ENCODE results near the gene EIF4E1B.

The EIF4E1B gene

DNA sequence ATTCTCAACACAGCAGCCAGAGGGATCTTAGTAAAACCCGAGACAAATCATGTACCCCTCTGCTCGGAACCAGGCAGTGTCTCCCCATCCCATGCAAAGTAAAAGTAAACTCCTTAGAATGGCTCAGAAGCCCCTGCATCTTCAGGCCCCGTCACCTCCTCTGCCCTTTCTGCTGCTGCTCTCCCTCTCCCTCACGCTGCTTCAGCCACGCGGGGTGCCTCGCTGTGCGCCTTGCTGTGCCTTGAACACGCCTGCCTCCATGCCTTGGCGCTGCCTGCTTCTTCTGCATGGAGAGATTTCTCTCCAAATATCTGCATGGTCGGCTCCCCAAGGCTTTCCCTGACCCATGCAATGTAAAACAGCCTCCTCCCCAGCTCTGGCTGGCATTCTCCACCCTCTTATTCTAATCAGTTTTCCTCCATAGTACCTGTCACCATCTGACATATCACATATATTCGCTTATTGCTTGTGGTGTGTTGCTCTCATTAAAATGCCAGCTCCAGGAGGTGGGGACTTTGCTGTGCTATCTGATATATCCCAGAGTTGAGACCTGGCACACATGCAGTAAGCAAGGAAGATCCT is 28.5 kb upstream of the EIF4E1B start:
- Histone ChIP-seq H4K20me1 (peaks cover 0 to 100% (median 89%) of the 10 kb centered on the region in 11 experiments; a peak in 19 of 22 replicates), H3K9me3 (replicated peaks in 1 of 11) (no peaks in the 10 kb centered on the region), H3K4me1 (peaks cover 14 to 44% (median 37%) of the 10 kb centered on the region in 10 experiments; a peak in 19 of 20 replicates), H3K27me3 (peaks cover 0 to 8% (median 4%) of the 10 kb centered on the region in 11 experiments; a peak in 11 of 22 replicates), H3K36me3 (peaks cover 15 to 40% (median 28%) of the 10 kb centered on the region in 11 experiments; a peak in 20 of 22 replicates), H3K4me2 (no peak overlapping the region), H3K4me3 (no peak overlapping the region), H3K27ac (no peak overlapping the region), H3K9ac (no peak overlapping the region)
- no peak for TF ChIP-seq Cebpa-rat (IDR thresholded peaks at IDR 0.05)

DNA sequence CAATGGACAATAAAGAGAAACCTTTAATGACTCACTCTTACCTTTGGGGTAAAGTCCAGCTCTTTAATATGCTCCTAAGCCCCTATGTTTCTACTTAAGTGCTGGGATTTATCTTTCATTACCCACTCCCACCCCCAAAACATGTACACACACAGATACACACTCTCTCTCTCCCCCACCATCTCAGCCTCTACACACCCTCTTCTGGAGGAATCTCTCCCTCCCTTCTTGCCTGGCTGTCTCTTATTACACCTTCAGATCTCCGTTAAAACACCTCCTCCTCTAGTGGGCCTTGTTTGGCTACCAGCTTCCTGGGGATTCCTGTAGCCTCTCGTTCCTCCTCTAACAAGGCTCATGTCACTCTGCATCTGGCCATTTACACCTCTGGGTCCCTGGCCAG is 27.4 kb upstream of the EIF4E1B start:
- no peak overlapping the region for H3K4me3 ChIP-seq
- peak overlapping the region; percentile 2 to 60 (median 37); a peak in 17 of 22 replicates for H3K4me2 ChIP-seq
- peaks cover 11 to 43% (median 36%) of the 10 kb centered on the region in 10 experiments; a peak in 19 of 20 replicates for H3K4me1 ChIP-seq
- H3K9ac ChIP-seq = peak overlapping the region in 3 of 11 experiments; percentile 11 to 27 (median 15); a peak in 1 of 22 replicates
- H3K9me3 ChIP-seq (replicated peaks in 1 of 11) = no peaks in the 10 kb centered on the region
- peak overlapping the region in 8 of 11 experiments; percentile 7 to 50 (median 27); a peak in 5 of 22 replicates for H3K27ac ChIP-seq
- TF ChIP-seq Cebpa-rat (IDR thresholded peaks at IDR 0.05) = no peak
- H4K20me1 ChIP-seq = peaks cover 0 to 100% (median 89%) of the 10 kb centered on the region in 11 experiments; a peak in 19 of 22 replicates
- H3K27me3 ChIP-seq = no peaks in the 10 kb centered on the region
- H3K36me3 ChIP-seq = peaks cover 12 to 32% (median 18%) of the 10 kb centered on the region in 11 experiments; a peak in 20 of 22 replicates

DNA sequence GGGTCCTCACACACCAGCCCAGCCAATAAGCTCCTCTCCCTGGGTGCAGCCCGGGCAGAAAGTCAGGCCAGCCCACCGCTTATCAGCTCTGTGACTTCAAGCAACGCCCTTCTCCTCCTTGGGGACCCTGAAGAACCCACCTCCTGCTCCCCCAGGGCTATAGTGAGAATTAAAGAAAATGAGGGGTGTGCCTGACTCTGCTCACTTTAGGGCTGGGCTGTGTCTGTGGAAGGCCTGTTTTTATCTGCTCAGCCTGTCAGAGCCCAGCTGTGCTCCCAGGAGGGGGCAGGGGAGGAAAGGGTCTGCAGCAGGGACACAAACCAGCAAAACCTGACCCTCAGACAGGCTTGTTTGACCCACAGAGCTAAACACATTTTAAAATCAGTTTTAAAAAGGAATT is 24.4 kb upstream of the EIF4E1B start:
- peaks cover 22 to 63% (median 51%) of the 10 kb centered on the region in 10 experiments; a peak in 19 of 20 replicates for H3K4me1 ChIP-seq
- H3K4me2 ChIP-seq = peak overlapping the region in 8 of 11 experiments; percentile 24 to 69 (median 62); a peak in 15 of 22 replicates
- H3K27ac ChIP-seq = peak overlapping the region in 2 of 11 experiments; percentile 2 to 33; a peak in 2 of 22 replicates
- peak overlapping the region in 7 of 11 experiments; percentile 26 to 51 (median 48); a peak in 12 of 22 replicates for H3K9ac ChIP-seq
- H3K4me3 ChIP-seq = no peak overlapping the region
- peaks cover 0 to 84% (median 76%) of the 10 kb centered on the region in 11 experiments; a peak in 20 of 22 replicates for H4K20me1 ChIP-seq
- no peak for TF ChIP-seq Cebpa-rat (IDR thresholded peaks at IDR 0.05)
- peaks cover 0 to 17% (median 0%) of the 10 kb centered on the region in 11 experiments; a peak in 5 of 22 replicates for H3K36me3 ChIP-seq
- H3K9me3 ChIP-seq (replicated peaks in 1 of 11) = no peaks in the 10 kb centered on the region
- H3K27me3 ChIP-seq = peaks cover 0 to 4% (median 3%) of the 10 kb centered on the region in 11 experiments; a peak in 3 of 22 replicates

DNA sequence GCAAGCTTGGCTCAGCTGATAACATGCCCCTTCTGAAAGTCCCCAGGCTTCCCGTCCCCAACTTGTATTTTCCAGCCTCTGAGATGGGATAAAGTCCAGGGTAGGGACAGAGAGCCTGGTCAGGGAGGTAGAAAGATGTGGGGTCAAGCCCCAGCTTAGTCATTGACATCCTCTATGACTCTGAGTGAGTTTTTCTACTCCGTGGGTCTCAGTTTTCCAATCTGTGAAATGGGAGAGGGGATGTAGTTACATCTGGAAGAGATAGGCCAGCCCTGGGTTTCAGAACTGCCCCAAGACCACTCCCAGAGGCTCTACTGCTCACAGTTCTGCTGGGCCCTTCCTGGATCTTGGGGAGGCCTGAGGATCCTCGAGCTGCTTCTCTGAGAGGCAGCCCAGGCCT is 23.6 kb upstream of the EIF4E1B start:
- Histone ChIP-seq H3K9me3 (replicated peaks in 1 of 11) (no peaks in the 10 kb centered on the region), H3K27ac (0 out of 22 replicates have a peak overlapping the region, but pooled peaks of 1 of the 11 experiments have one; percentile 33), H3K4me1 (peaks cover 23 to 63% (median 53%) of the 10 kb centered on the region in 10 experiments; a peak in 19 of 20 replicates), H3K36me3 (peaks cover 0 to 14% (median 0%) of the 10 kb centered on the region in 11 experiments; a peak in 5 of 22 replicates), H3K27me3 (peaks cover 0 to 4% (median 3%) of the 10 kb centered on the region in 11 experiments; a peak in 3 of 22 replicates), H3K4me3 (no peak overlapping the region), H3K9ac (peak overlapping the region in 7 of 11 experiments; percentile 26 to 51 (median 48); a peak in 5 of 22 replicates), H3K4me2 (peak overlapping the region in 8 of 11 experiments; percentile 24 to 69 (median 62); a peak in 14 of 22 replicates), H4K20me1 (peaks cover 0 to 76% (median 68%) of the 10 kb centered on the region in 11 experiments; a peak in 20 of 22 replicates)
- TF ChIP-seq Cebpa-rat (IDR thresholded peaks at IDR 0.05) = no peak

DNA sequence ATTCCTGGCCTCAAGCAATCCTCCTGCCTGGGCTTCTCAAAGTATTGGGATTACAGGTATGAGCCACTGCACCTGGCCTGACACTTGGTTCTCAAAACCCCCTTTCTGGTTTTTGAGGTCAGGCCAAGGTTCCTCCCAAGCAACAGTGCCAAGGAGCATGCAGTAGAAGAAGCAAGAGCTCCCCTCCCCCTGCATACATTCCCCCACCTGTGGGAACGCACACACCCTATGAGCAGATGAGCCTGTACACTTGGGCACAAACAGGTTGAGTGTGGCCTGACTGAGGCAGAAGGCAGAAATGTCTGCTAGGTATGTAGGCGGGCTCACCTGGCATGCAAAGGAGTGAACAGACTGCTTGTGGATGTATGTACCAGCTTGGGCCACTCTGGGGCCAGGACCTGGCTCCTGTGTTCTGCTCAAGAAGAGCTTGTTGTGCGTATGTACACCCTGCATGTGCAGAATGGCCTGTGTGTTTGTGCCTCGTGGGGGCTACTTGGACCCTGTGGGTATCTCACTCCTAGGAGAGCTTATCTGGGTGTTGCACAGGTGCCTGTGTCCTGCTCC is 22.3 kb upstream of the EIF4E1B start:
- Histone ChIP-seq H3K4me2 (peak overlapping the region; percentile 72 to 99 (median 95); a peak in 21 of 22 replicates), H3K4me3 (peak overlapping the region in 1 of 10 experiments; percentile 77; a peak in 2 of 20 replicates)

DNA sequence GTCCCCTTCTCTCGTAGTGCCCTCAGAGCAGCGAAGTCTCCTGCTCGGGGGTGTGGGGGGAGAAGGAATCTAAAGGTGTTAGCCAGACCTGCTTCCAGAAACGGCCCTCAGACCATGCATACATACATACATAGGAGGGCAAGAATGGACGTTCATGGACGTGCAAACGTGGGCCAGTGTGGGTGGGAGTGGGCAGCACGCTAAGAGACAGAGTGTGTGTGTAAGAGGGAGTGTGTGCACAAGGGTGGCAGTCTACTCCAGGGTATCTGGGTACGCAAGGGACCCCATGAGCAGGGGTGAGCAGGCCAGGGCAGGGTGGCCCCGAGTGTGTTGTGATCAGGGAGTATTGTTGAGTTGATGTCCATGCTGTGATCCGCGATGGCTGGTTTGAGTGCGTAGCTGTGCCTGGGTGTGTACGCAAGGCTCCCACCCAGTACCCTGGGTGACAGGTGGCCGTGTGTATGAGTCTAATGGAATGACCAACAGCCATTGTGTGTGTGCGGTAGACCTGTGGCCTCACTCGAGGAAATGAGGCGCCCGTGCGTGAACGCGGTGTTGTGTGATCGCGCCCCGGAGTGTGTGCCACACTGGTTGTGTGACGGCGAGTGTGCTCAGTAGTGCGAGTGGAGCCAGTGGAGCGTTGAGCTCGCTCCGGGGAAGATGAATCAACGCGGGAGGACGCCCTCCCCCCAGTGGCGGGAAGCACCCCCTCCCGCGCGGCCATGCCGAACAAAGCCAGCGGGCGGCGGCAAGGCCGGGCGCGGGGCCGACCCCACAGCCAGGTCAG is 21.3 kb upstream of the EIF4E1B start:
- Histone ChIP-seq H3K9me3 (replicated peaks in 1 of 11) (no peaks in the 10 kb centered on the region), H4K20me1 (peaks cover 0 to 56% (median 49%) of the 10 kb centered on the region in 11 experiments; a peak in 20 of 22 replicates), H3K27ac (peak overlapping the region in 8 of 11 experiments; percentile 78 to 86 (median 82); a peak in 13 of 22 replicates), H3K27me3 (peaks cover 0 to 4% (median 3%) of the 10 kb centered on the region in 11 experiments; a peak in 3 of 22 replicates), H3K4me1 (peaks cover 14 to 51% (median 42%) of the 10 kb centered on the region in 10 experiments; a peak in 19 of 20 replicates), H3K36me3 (peaks cover 0 to 14% (median 0%) of the 10 kb centered on the region in 11 experiments; a peak in 5 of 22 replicates), H3K9ac (peak overlapping the region; percentile 55 to 89 (median 84); a peak in 20 of 22 replicates), H3K4me3 (peak overlapping the region; percentile 70 to 86 (median 78)), H3K4me2 (peak overlapping the region; percentile 72 to 99 (median 95))
- TF ChIP-seq Cebpa-rat (IDR thresholded peaks at IDR 0.05) = no peak

More for the DNA sequence above, 22.3 kb upstream of the EIF4E1B start:
- Histone ChIP-seq H3K36me3 (peaks cover 0 to 14% (median 0%) of the 10 kb centered on the region in 11 experiments; a peak in 5 of 22 replicates), H4K20me1 (peaks cover 0 to 64% (median 55%) of the 10 kb centered on the region in 11 experiments; a peak in 20 of 22 replicates), H3K9me3 (replicated peaks in 1 of 11) (no peaks in the 10 kb centered on the region), H3K27me3 (peaks cover 0 to 4% (median 3%) of the 10 kb centered on the region in 11 experiments; a peak in 3 of 22 replicates), H3K27ac (no peak overlapping the region), H3K4me1 (peaks cover 23 to 60% (median 51%) of the 10 kb centered on the region in 10 experiments; a peak in 19 of 20 replicates), H3K9ac (peak overlapping the region in 1 of 11 experiments; percentile 88; a peak in 2 of 22 replicates)
- TF ChIP-seq Cebpa-rat (IDR thresholded peaks at IDR 0.05) = no peak

DNA sequence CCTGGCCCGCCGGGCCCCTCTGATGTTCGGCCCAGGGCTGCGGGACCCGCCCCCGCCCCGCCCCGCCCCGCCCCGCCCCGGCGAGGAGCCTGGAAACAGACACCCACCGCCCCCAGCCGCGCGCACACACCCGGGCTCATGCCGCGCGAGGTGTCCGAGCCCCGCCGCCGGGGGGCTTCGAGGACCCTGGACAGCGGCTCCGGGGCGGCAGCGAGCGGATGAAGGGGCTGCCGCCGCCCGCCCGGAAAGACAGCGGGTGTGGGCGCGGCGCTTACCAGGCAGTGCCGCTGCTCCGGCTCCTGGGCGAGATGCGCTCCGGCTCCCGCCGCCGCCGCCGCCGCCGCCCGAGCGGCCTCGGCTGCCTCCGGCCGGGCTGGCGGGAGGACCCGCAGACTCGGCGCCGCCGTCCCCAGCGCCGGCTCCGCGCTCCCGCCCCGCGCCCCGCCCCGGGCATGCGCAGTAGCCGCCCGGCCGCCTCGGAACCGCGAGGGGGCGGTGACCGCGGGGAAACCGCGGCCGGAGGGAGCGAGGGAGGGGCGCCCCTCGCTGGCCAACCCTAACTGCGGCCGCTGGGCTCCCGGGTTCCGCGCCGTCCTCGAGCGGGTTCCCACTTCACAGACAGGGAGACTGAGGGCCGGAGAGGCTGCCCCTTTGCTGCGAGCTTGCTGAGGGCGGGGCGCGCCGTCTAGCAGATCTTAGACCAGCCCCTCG is 20.6 kb upstream of the EIF4E1B start, which contains the start of gene GPRIN1:
TSS of gene GPRIN1 (minus strand) at position 433 of the 711 bp plus-strand sequence. CDS start 10,322 bp downstream, outside the sequence.
- no peaks in the 10 kb centered on the region for H3K9me3 ChIP-seq (replicated peaks in 1 of 11)
- H3K4me2 ChIP-seq = peak within 1 kb of the TSS; percentile 72 to 99 (median 95)
- H4K20me1 ChIP-seq = peaks cover 0 to 52% (median 45%) of the 10 kb centered on the region in 11 experiments; a peak in 20 of 22 replicates
- H3K27ac ChIP-seq = peak within 1 kb of the TSS in 10 of 11 experiments; percentile 50 to 86 (median 80); a peak in 19 of 22 replicates
- peaks cover 0 to 14% (median 0%) of the 10 kb centered on the region in 11 experiments; a peak in 5 of 22 replicates for H3K36me3 ChIP-seq
- peak within 1 kb of the TSS; percentile 70 to 86 (median 78) for H3K4me3 ChIP-seq
- peaks cover 0 to 4% (median 3%) of the 10 kb centered on the region in 11 experiments; a peak in 3 of 22 replicates for H3K27me3 ChIP-seq
- H3K4me1 ChIP-seq = peaks cover 13 to 49% (median 39%) of the 10 kb centered on the region in 10 experiments; a peak in 19 of 20 replicates
- TF ChIP-seq Cebpa-rat (IDR thresholded peaks at IDR 0.05) = no peak
- H3K9ac ChIP-seq = peak within 1 kb of the TSS; percentile 75 to 89 (median 84)

Data from BLaER1 treated with 17β-estradiol and CSF1 and Interleukin-3, amounts not matched to agents 10 nM and 100 nM (cell line).